Measurements from ENCODE around the gene ZDHHC7. TPM values are rescaled to one million over a fixed set of nuclear protein-coding genes. Genes with fewer than 3 reads are reported as not detected.

ZDHHC7 gene
- total RNA-seq, 1 experiment from 2014 or later = 39.1 TPM

GRCh38 chr16:85015481-85016187 lies 4.3 kb upstream of the ZDHHC7 start:
- no peak overlapping the region for H2BK120ac ChIP-seq (ENCODE audit: low read depth, low read length, poor library complexity, severe bottlenecking)
- H3K9me3 ChIP-seq (ENCODE audit: control insufficient read depth, low read depth, low read length) = no peaks in the 10 kb centered on the region
- no peak overlapping the region for H3K18ac ChIP-seq (ENCODE audit: insufficient read length, low read depth, low read length)
- no peak overlapping the region for H4K91ac ChIP-seq (ENCODE audit: insufficient read length, low read depth, low read length)
- no peak overlapping the region for H3K14ac ChIP-seq (ENCODE audit: insufficient read depth, low read length)
- peaks cover 2 to 5% of the 10 kb centered on the region in 2 experiments; a peak in 3 of 4 replicates for H3K4me1 Mint-ChIP-seq
- no peak overlapping the region for H2BK5ac ChIP-seq (ENCODE audit: insufficient read length, low read length)
- H2BK20ac ChIP-seq (ENCODE audit: low read depth, low read length, poor library complexity, severe bottlenecking) = no peak overlapping the region
- H3K4me1 ChIP-seq (ENCODE audit: insufficient read depth, low read length) = no peaks in the 10 kb centered on the region
- peaks cover 3% of the 10 kb centered on the region for H3K79me1 ChIP-seq (ENCODE audit: insufficient read depth, low read depth, low read length, poor library complexity, severe bottlenecking)
- H3K27ac ChIP-seq (ENCODE audit: insufficient read length, low read depth, low read length) = no peak overlapping the region
- WGBS (ENCODE audit: extremely low coverage, insufficient read length, low lambda C conversion rate) = no CpG with 5 or more reads among the region's 5 CpGs
- no peak overlapping the region for H3K23ac ChIP-seq (ENCODE audit: insufficient read length, low read depth, low read length)
- H2AK5ac ChIP-seq (ENCODE audit: insufficient read length, low read length) = no peak overlapping the region
- peaks cover 3% of the 10 kb centered on the region for H3K23me2 ChIP-seq (ENCODE audit: insufficient read length, low read depth, low read length, poor library complexity, severe bottlenecking)
- TF ChIP-seq, protein P1, sequence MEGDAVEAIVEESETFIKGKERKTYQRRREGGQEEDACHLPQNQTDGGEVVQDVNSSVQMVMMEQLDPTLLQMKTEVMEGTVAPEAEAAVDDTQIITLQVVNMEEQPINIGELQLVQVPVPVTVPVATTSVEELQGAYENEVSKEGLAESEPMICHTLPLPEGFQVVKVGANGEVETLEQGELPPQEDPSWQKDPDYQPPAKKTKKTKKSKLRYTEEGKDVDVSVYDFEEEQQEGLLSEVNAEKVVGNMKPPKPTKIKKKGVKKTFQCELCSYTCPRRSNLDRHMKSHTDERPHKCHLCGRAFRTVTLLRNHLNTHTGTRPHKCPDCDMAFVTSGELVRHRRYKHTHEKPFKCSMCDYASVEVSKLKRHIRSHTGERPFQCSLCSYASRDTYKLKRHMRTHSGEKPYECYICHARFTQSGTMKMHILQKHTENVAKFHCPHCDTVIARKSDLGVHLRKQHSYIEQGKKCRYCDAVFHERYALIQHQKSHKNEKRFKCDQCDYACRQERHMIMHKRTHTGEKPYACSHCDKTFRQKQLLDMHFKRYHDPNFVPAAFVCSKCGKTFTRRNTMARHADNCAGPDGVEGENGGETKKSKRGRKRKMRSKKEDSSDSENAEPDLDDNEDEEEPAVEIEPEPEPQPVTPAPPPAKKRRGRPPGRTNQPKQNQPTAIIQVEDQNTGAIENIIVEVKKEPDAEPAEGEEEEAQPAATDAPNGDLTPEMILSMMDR (conservative IDR thresholded peaks at IDR 0.05) = no peak
- no peak overlapping the region for H3K4me2 ChIP-seq (ENCODE audit: insufficient read depth, insufficient read length, low read length)
- H3K36me3 Mint-ChIP-seq (ENCODE audit: insufficient read depth in 1 of 3, low read depth in 3 of 3) = no peaks in the 10 kb centered on the region; a peak in 1 of 7 replicates
- H4K8ac ChIP-seq (replicated peaks; ENCODE audit: insufficient read length, low read depth, low read length) = no peak overlapping the region
- no peak overlapping the region for H3K4me3 Mint-ChIP-seq
- H3K56ac ChIP-seq (ENCODE audit: insufficient read length, low read depth, low read length) = no peak overlapping the region
- DNase-seq = no peak
- no peak overlapping the region for H3K9ac ChIP-seq (ENCODE audit: extremely low read depth, insufficient read length, low read length)
- no peak overlapping the region for H4K5ac ChIP-seq (ENCODE audit: insufficient read length, low read depth, low read length)
- H3K27me3 Mint-ChIP-seq (ENCODE audit: low read depth) = peaks cover 31% of the 10 kb centered on the region
- no peaks in the 10 kb centered on the region; the same call in 1 of the 2 replicates for H3K27me3 ChIP-seq (ENCODE audit: insufficient read depth, low read length)
- no peaks in the 10 kb centered on the region for H3K9me3 Mint-ChIP-seq
- no peak overlapping the region for H3K4ac ChIP-seq (ENCODE audit: low read depth, low read length)
- no peak overlapping the region for H3K27ac Mint-ChIP-seq
- H2BK12ac ChIP-seq (ENCODE audit: insufficient read length, low read depth, low read length) = no peak overlapping the region
- no peak overlapping the region for H2BK15ac ChIP-seq (ENCODE audit: low read depth, low read length)
- no peak overlapping the region for H2AFZ ChIP-seq (ENCODE audit: low read length)
- H4K20me1 ChIP-seq (ENCODE audit: control insufficient read depth, insufficient read depth, insufficient read length) = no peaks in the 10 kb centered on the region
- H3K79me2 ChIP-seq (ENCODE audit: insufficient read depth, low read length) = peaks cover under 1% of the 10 kb centered on the region; the same call in 1 of the 2 replicates
- no peak overlapping the region for H3T11ph ChIP-seq (ENCODE audit: low read length)

Measured in H9 (cell line).